ENCODE measurements around the gene LIMK1. TPM values are rescaled to one million over a fixed set of nuclear protein-coding genes. Genes with fewer than 3 reads are reported as not detected.

Gene LIMK1
- total and polyA plus RNA-seq, 2 donors (not counting 3 experiments of a cell fraction or from before 2014, with no cell fraction given): 52.9 to 54.5 TPM

- peak overlapping the region; percentile 34 for H2AFZ ChIP-seq (ENCODE audit: low read depth, low read length)
- no peak overlapping the region for H3K9ac ChIP-seq (replicated peaks; ENCODE audit: extremely low read depth, insufficient read depth, low read length)
- H3K79me2 ChIP-seq (ENCODE audit: control insufficient read depth, insufficient read depth, low read length): no peaks in the 10 kb centered on the region
Measured at GRCh38 chr7:74164985-74165456, 81.4 kb downstream of the LIMK1 start.

More at GRCh38 chr7:74164985-74165456, 81.4 kb downstream of the LIMK1 start:
- Histone ChIP-seq H3K27ac (ENCODE audit: insufficient read depth, low read depth, low read length) (no peak overlapping the region), H3K9me1 (replicated peaks; ENCODE audit: control insufficient read depth, extremely low read depth, insufficient read depth, low read length) (no peaks in the 10 kb centered on the region), H3K36me3 (ENCODE audit: control insufficient read depth in 2 of 2, extremely low read depth in 1 of 2, insufficient read depth in 2 of 2, low read length in 2 of 2) (no peaks in the 10 kb centered on the region), H3K4me2 (ENCODE audit: insufficient read depth, low read length) (no peak overlapping the region), H3K4me1 (ENCODE audit: control insufficient read depth, extremely low read depth, insufficient read depth, low read length) (no peaks in the 10 kb centered on the region), H4K20me1 (replicated peaks; ENCODE audit: control insufficient read depth, extremely low read depth, insufficient read depth, low read length) (no peaks in the 10 kb centered on the region), H3K27me3 (ENCODE audit: control insufficient read depth in 2 of 2, insufficient read depth in 2 of 2, low read length in 2 of 2) (no peaks in the 10 kb centered on the region), H3K9me3 (replicated peaks; ENCODE audit: control insufficient read depth, insufficient read depth, low read length) (no peaks in the 10 kb centered on the region), H3K4me3 (replicated peaks in 1 of 3; ENCODE audit: insufficient read depth in 1 of 3, low read depth in 1 of 3, low read length in 3 of 3) (no peak overlapping the region)
- FAIRE-seq: peak; percentile 73
- POLR2A ChIA-PET: no interaction called here
- DNase-seq (ENCODE audit: low read depth, low spot score): peak; percentile 31
- peak; percentile 7 to 17 for TF ChIP-seq CTCF (IDR thresholded peaks at IDR 0.05; ENCODE audit: extremely low read depth in 1 of 2, insufficient read depth in 1 of 2, low read depth in 1 of 2, low read length in 2 of 2)
- TF ChIP-seq POLR2A (IDR thresholded peaks at IDR 0.05; ENCODE audit: low read depth, low read length): no peak
- TF ChIP-seq GATA2 (IDR thresholded peaks at IDR 0.05; ENCODE audit: insufficient read depth, insufficient read length, low read depth, low read length): no peak
- dilution Hi-C loops (cut with MboI; ENCODE audit: extremely low pct_ligation_motif_present, low sequenced_read_pairs) (no loop called here), intact Hi-C loops (cut with micrococcal nuclease) (no loop called here)
- CTCF ChIA-PET: interaction anchor here (0.7 to 1.5 kb wide), 10 partner anchors 12 to 236 kb away, joined by 3 to 7 read pairs (median 4); no protein-coding TSS in a partner anchor
- no TSS peak for BruUV-seq (replicated peaks)
